NCI-H524 treated with DMSO at 0.1 percent for 48 hours (cell line): ENCODE results near the gene C9orf85.
"Not testable (repeated sequence)": the region's sequence is repeated elsewhere in the genome, so short reads cannot be mapped to it uniquely, and the experiment has no call there.

Source experiments
- DNase-seq: peaks from one replicate; lab custom pipeline; 2025; lab: John Stamatoyannopoulos, UW

The C9orf85 gene

DNA sequence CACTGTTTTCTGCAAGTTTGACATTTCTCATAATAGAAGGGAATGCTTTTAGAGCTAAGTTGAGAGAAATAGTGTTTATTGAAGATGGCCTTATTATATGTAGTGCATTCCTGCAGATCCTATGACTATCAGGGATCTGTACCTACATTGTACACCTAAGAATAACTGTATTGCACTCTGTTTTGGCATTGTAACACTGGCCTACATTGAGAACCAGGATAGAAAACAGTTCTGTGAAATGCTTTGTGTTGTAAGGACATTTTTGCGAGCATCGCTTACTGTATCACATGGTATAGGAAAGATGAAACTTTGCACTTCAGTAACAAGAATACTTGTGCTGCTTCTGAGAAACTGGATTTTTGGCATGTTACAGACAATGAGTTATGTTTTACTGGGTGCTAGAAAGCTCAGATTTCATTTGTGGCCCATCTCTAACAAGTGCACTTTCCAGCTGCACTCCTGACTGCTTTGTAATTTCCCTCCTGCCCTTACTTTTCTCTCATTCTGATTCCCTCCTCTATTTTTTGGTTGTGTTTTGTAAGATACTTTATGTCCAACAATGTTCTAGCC lies 30.6 kb downstream of the C9orf85 start:
- DNase-seq = no peak

DNA sequence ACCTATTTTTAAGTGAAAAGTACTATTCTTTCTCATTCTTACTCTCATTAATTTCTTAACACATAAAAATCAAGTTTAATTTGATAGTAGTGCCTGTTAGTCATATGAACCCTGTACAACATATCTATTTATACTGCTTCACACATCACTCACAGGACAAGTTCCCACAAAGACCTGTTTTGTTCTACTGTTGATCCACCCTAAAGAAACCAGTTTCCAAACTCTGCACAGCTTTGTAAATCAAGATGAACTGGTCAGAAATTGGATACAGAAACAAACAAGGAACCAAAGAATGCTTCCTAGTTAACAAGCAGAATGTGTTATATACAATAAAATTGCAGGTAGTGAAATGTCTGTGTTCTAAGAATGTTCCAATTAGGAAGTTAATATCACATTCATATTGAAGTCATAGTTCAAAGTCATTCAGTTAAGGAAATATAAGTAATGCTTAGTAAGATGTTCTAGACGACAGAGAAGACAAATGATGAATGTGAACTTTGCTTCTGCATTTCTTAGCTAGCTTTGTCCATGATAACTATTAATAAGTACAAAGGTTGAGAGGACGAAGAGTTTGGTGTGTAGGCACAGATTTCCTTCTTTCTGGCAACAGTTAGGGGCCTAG lies 33.4 kb downstream of the C9orf85 start:
- no peak for DNase-seq

DNA sequence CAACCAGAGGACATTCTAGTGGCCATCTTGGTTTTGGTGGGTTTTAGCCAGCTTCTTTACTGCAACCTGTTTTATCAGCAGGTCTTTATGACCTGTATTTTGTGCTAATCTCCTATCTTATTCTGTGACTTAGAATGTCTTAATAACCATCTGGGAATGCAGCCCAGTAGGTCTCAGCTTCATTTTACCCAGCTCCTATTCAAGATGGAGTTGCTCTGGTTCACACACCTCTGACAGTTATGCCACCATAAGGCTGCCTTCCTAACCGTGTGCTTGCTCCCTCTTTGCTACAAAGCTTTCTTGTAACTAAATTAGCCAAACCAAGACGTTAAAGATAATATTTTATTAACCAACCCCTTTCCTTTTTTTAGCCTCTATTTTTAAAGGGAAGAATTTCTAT lies 43.2 kb downstream of the C9orf85 start:
- DNase-seq = not testable (repeated sequence)

DNA sequence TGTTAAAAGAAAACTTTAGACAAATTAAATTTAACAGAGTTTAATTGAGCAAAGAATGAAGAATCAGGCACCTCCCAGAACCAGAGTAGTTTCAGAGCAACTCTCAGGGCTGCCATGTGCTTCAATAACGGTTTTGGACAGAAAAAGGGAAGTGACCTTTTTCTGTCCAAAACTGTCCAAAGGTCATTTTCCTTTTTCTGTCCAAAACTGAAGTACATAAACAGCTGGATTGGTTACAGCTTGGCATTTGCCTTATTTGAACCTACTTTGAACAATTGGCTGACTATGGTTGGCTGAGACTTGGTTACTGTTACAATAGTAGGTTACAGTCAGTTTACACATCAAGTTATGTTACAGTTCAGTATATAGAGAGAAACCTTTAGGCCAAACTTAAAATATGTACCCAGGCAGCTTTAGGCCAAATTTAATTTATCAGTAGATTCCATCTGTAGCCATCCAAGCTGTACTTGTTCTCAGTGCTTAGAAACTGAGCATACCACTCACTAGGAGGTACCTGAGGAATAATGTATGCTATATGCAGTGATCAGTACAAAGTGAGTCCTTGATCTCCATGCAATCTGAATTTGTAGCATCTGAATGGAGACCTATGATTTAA lies 44.0 kb downstream of the C9orf85 start:
- DNase-seq = no peak

DNA sequence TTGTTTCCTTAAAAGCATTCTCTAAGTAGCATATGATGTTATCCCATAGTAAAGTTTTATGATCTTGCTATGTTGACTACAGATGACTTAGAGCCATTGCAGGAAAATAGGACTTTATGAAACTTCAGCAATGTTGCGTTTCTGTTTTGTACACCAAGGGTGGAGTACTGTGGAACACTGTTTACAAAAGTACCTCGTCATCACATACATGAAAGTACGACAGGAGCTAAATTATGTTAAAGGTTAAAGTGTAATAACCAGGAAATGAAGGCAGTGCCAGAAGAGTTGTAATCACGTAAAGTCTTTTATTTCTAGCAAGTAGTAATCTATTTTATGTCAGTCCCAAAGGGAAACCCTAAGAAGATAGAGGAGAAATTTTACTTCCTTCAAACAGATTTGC lies 50.9 kb downstream of the C9orf85 start:
- DNase-seq = no peak

DNA sequence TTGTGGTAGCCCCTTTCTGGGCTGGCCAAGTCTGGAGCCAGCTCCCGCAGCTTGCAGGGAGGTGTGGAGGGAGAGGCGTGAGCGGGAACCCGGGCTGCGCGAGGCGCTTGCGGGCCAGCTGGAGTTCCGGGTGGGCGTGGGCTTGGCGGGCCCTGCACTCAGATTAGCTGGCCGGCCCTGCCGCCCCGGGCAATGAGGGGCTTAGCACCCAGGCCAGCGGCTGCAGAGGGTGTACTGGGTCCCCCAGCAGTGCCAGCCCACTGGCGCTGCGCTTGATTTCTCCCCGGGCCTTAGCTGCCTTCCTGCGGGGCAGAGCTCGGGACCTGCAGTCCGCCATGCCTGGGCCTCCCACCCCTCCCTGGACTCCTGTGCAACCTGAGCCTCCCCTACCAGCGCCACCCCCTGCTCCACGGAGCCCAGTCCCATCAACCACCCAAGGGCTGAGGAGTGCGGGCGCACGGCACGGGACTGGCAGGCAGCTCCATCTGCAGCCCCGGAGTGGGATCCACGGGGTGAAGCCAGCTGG lies 52.1 kb downstream of the C9orf85 start:
- DNase-seq = not testable (repeated sequence)

DNA sequence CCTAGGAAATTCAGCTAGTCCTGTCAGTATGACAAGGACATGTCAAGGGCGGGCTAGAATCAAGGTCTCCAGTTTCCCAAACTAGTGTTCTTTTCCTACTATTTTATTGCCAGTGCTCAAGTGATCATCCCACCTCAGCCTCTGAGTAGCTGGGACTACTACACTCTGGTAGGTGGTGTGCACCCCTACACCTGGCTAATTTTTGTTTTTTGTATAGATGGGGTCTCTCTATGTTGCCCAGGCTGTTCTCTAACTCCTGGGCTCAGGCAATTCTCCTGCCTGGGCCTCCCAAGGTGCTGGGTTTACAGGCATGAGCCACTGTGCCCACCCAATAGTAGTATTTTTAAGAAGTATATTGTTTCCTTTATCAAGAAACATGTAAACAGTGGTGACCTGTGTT lies 54.0 kb downstream of the C9orf85 start:
- no peak for DNase-seq

DNA sequence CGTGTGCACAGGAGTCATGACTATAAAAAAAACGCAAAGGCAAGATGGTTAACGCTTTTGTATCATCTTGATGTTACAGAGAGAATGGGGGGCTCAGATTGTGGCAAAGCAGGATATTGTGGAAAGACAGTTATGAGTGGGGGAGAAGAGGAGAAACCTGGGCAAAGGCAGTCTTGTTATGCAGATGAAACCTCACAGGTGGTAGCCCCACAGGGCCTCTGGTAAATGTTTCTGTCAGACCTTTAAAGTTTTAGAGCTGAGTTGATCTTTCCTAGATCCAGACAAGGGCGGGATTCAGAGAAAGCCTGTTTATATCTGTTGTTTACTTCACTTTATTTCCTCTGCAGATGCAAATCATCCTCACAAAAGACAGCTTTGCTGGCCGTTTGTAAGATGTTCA lies 55.2 kb downstream of the C9orf85 start:
- no peak for DNase-seq

DNA sequence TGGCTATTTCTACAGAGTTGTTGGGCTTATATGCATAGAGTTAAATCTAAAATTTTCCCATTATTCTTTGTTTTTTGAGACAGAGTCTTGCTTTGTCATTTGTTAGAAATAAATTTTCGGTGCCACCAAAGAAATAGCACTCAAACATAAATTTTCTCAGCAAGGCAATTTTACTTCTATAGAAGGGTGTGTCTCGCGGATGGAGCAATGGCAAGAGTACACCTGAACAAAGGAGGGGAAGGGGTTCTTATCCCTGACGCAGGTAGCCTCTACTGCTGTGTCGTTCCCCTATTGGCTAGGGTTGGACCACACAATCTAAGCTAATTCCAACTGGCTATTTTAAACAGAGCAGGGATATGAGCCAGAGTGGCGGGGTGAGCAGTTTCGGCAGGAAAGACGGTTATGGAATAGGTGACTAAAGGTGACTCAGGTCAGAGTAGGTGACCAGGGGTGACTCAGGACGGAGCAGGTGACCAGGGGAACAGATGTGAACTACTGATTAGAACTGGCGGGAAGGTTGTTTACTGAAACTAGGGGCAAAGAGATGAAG lies 57.2 kb downstream of the C9orf85 start:
- no peak for DNase-seq

DNA sequence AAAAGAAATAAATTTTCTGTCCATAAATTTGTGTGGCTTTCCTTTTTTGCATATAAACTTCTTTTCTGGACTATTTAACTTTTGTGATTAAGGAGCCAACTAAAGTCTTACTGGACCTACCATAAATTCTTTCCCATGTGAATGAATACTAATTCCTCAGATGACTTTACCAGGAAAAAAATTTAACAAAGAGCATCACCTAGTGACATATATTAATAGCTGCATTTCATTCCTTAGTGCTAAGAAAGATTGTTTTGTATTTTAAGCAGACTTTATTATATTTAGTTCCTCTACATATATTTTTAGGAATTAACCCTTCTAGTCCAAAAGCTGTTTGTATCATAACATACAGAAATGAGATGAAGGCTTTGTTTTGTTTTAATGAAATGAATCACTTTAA lies 64.4 kb downstream of the C9orf85 start:
- no peak for DNase-seq

DNA sequence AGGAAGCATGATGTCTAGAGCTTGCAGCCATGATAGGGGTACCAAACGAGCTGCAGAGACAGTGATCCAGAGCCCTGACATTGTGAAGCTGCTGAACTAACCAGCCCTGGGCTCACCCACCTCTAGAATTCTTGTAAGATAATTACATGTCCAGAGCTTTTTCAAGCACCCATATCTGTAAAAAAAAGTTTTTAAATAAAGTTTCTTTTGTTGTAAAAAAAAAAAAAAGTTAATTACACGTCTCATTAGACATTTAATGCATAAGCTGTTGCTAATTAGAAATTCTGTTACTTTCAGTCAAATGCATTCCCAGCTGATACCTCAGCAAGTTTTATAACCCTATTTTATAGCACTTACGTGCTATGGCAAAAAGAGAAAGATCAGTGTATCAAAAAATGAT lies 65.6 kb downstream of the C9orf85 start:
- DNase-seq = no peak

DNA sequence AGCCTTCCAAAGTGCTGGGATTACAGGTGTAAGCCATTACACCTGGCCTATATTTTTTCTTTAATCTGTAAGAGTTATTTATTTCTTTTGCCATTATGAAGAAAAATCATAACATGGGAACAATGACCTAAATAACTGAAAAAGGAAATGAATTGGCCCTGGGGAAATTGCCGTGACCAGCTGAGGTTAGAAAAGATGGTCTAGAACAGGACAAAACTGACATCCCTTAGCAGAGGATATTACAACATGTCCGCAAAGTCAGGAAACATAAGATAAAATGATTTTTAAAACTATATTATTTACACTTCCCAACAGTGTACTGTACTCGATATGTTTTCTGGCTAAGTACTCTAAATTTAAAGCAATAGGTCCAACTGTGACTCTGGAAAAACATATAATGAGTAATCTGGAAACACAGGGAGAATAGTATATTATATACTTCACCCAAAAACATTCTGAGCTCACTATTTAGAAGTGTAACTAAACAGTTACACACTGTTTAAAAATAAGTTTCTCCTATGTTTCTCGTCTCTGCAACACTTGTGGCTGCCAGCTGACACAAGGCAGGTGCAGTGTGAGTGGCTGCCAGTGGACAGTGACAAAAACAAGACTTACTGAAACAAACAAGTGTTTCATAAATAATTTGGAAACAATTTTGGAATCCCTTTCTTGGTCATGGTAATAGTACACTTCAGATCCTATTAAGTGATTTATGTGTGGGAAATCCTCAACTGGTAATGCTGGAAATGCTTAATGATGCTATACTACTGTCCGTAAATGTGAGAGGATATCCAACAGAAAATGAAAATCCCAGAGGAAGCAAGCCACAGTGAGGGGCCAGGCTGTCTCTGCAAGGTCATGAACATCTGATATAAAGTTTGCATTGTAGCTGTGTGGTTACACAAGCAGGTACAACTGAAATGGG lies 69.1 kb downstream of the C9orf85 start:
- DNase-seq = no peak

DNA sequence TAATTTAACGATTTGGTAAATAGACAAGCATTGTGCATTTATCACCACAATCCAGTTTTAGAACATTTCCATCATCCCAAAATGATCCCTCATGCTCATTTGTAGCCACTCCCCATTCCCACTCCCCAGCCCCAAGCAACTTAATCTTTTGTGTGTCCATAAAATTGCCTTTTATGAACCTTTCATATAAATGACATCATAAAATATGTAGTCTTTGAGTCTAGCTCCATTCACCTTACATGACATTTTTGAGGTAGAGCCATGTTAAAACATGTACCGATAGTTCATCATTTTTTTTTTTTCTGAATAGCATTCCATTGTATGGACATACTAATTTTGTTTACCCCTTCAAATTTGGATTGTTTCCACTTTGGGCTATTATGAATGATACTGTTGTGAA lies 70.5 kb downstream of the C9orf85 start:
- DNase-seq = no peak

DNA sequence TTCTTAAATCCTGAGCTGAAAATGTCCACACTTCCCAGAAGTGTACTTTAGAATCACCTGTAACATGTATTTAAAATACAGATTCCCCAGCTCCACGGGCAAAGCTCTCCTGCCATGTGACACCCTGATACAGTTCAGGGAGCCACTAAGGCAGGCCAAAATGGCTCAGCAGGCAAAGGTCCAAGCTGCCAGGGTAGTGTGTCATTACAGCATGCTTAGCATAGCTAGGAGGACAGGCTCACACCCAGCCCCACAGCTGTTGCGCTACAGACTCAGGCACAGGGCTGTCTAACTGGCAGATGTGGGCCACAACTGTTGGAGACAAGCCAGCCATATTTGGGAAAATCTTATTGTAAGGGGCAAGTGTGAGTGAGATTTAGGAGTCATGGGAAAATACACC lies 73.0 kb downstream of the C9orf85 start:
- no peak for DNase-seq

DNA sequence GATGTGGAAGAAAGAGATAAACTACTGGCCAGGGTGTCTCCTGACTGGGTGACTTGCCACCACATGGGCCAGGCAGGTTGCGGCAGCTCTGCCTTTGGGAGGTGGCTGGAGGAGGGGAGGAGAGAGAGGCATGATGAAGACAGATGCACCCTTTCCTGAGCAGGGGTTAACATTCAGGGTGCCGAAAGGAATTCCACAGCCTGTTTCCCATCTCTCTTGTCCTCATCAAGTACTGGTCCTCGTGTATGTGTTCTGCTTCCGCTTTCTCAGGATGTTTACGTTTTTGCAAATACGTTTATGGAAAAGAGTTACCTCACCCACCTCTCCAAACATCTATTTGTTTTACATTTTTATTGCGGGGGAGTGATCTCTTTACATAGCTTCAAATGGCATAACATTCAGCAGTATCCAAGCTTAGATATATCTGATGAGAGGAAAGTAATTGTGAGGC lies 73.4 kb downstream of the C9orf85 start:
- no peak for DNase-seq

DNA sequence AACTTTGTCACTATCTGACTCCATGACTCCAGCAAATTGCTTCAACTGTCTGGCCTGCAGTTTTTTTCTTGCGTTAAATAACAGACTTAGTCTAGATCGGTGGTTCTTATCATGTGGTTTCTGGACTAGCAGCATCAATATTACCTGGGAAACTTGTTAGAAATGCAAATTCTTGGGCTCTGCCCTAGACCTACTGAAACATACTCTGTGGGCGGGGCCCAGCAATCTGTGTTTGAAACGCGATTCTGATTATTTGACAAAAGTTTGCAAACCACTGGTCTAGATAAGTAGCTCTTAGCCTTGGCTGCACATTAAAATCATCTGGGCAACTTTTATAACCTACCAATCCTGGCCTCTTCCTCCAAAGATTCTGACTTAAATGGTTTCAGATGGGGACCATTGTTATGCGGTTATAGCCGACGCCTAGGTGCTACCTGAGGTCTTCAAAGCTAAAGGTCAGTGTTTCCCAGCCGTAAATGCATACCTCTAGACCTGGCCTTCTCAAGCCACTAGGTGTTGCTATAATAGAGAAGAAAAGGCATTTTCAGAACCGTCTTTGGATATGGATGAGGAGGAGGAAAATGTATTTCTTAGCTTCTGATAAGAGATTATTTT lies 74.0 kb downstream of the C9orf85 start:
- no peak for DNase-seq

DNA sequence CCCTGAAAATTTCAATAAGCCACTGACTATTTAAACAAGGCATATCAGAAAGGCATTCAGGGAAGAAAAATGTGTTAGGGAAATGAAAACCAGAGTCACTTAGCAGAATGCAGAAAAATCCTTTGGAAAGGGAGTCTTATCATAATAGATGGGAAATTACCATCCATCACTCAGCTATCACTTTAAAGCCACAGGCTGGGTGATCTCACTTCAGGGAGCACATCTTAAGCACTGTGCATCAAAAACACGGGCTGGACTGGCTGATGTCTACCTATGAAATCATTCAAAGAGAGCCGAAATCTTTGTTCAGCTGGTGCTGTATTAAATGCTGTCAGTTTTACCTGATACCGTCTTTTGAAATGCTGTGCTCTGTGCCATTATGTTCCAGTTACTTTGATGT lies 75.5 kb downstream of the C9orf85 start:
- DNase-seq = no peak

DNA sequence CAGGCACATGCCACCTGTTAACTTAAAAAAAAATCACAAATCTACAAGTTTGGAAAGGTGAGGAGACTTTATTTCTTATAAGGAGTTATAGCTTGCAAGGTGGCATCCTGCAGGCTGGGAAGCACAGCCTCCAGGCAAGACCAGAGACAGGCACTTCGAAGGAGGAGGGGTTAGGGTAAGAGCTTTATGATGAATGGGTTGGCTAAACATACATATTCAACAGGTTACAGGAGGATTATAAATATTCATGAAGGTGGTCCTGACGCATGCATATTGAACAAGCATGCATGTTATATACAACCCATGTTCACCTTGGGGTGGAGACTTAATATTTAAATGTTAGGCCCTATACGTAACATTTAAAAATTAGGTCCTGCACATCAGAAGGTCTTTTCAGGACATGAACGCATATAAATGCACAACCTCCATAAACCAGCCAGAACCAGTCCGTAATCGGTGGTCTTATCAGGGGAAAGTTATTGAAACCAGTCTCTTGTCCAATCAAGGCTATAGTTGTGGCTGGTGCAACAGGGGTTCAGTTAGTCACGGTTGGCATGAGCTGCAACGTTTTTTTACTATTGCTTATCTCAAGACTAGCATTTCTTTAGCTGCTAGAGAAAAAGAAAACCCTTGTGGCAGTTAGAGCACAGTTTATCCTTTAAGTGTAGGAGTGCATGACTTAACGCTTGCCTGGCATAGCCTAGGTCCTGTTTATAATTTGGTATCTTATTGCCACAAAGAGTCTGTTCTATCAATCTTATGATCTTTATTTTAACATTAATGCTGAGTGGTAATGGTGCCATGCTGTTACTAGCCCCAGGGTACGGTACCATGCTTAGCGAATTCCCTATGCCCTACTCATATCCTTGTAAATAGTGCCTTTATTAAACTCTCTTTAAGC lies 76.3 kb downstream of the C9orf85 start:
- DNase-seq = no peak

DNA sequence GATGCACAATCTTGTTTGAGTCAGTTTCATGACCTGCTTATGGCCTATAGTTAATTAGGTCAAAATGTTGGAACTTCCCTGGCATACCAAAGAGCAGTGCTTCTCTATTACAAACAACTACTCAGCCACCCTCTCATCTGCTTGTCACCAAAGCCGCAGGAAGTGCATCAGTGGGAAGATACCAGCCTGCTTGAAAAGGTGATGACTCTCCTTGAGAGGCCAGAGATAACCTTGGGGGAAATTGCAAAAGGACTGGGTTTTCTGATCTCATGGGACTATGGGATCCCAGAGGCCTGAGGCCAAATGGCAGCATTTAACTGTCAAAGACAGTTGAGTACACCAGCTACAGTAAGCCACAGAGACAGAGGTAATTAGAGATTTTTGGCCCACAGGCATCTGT lies 79.0 kb downstream of the C9orf85 start:
- no peak for DNase-seq

DNA sequence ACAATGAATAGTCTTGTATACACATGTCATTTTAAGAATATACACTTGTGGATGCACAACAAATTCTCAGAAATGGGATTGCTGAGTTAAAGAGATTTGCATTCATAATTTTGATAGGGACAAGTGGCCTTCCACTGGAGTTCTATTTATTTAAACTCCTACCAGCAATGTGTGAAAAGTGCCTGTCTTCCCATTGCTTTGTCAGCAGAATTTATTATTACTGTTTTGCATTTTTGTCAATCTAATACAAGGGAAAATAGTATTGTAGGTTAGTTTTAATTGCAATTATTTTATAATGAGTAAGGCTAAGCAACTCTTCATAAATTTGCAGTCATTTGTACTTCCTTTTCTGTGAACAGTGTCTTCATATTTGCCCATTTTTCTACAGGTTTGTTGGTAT lies 94.0 kb downstream of the C9orf85 start:
- DNase-seq = no peak

DNA sequence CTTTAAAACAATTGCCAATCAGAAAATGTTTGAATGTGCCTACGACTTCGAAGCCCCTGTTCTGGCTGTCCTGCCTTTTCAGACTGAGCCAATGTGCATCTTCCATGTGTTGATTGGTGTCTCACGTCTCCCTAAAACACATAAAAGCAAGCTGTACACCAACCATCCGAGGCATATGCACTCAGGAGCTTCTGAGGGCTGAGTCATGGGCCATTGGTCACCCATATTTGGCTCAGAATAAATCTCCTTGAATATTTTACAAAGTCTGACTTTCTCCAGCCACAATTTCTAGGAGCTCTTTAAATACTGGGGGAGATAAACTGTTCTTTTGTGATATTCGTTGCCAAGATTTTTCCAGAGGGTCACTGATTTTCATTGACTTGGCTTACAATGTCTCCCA lies 95.1 kb downstream of the C9orf85 start:
- DNase-seq = no peak
